A549 (cell line): ENCODE measurements around the gene COASY. TPM values are rescaled to one million over a fixed set of nuclear protein-coding genes. Genes with fewer than 3 reads are reported as not detected.

Experiments
- ATAC-seq, 2 experiments: fragments of 200-7000 bp in 1 of 2; fragments of >200 bp in 1 of 2; cut with Nextera tagmentation in 1 of 2; cut with Tn5 transposase in 1 of 2; 3 replicates each; pipeline versions ENCODE4 v1.8.0 to v1.9.1; 2018 to 2020; ENCODE audit warnings: mild to moderate bottlenecking in 1 of 2, moderate library complexity in 1 of 2
- CTCF ChIA-PET: fragments of 300-600 bp; sonication (Branson Sonifier 250); formaldehyde crosslinking; extraction: SDS; loops from one replicate; lab custom pipeline; 2021; ENCODE audit warnings: antibody characterized with exemption, inconsistent platforms; lab: Yijun Ruan, JAX
- POLR2A ChIA-PET: fragments of 350-600 bp; formaldehyde crosslinking; extraction: SDS; loops from one replicate; lab custom pipeline; 2021; ENCODE audit warnings: antibody characterized with exemption, inconsistent platforms; lab: Yijun Ruan, JAX
- DNase-seq, 2 experiments: peaks; one replicate each; pipeline versions ENCODE4 v3.0.0 to v3.0.0-alpha.2; 2011 to 2016; ENCODE audit warnings: low read depth in 1 of 2, low spot score in 1 of 2
- FAIRE-seq: peaks from 2 replicates; lab custom pipeline; 2011; peaks lifted over from hg19 to GRCh38; lab: Jason Lieb, UNC
- H3K27ac ChIP-seq, 2 experiments: fragments of >200 bp; sonication (Bioruptor Twin); formaldehyde crosslinking; 3 replicates each; pipeline ENCODE4 v1.5.1; 2016 to 2017
- H3K4me1 ChIP-seq: fragments of >200 bp; sonication (Bioruptor Twin); formaldehyde crosslinking; 3 replicates; pipeline ENCODE4 v1.6.1; 2016
- H3K4me2 ChIP-seq: fragments of >200 bp; sonication (Bioruptor Twin); formaldehyde crosslinking; 3 replicates; pipeline ENCODE4 v1.6.1; 2016
- H3K4me3 ChIP-seq: fragments of >200 bp; sonication (Bioruptor Twin); formaldehyde crosslinking; 3 replicates; pipeline ENCODE4 v1.5.1; 2016
- H3K9me3 ChIP-seq: fragments of >200 bp; sonication (Bioruptor Twin); formaldehyde crosslinking; 3 replicates; pipeline ENCODE4 v1.6.1; 2016
- BCL3 ChIP-seq: fragments of >200 bp; sonication (Bioruptor Twin); formaldehyde crosslinking; IDR thresholded peaks from 3 replicates; pipeline ENCODE4 v1.6.1; 2016
- EHMT2 ChIP-seq: fragments of 200-600 bp; sonication (generic); IDR thresholded peaks from 2 replicates; pipeline ENCODE4 v1.6.1; 2016; ENCODE audit warnings: antibody characterized with exemption, low read depth, mild to moderate bottlenecking, moderate library complexity
- EP300 ChIP-seq, 2 experiments: fragments of >200 bp; sonication (Bioruptor Twin); formaldehyde crosslinking; IDR thresholded peaks; 2 replicates in 1 of 2; 3 replicates in 1 of 2; pipeline ENCODE4 v1.6.1; 2016 to 2017
- ESRRA ChIP-seq: fragments of 150-350 bp; IDR thresholded peaks from 2 replicates; pipeline ENCODE4 v1.6.1; 2014; ENCODE audit warnings: mild to moderate bottlenecking, low read length, borderline replicate concordance
- FOSL2 ChIP-seq, 2 experiments: fragments of 450-650 bp in 1 of 2; fragments of >200 bp in 1 of 2; sonication (Bioruptor Twin) in 1 of 2; formaldehyde crosslinking; IDR thresholded peaks; 2 replicates each; pipeline versions ENCODE4 v1.5.0 to v1.6.1; 2016 to 2020; ENCODE audit warnings: mild to moderate bottlenecking in 1 of 2, moderate library complexity in 1 of 2
- FOXS1 ChIP-seq: fragments of 250-450 bp; sonication (Bioruptor Pico); IDR thresholded peaks from 2 replicates; pipeline ENCODE4 v1.5.0; 2020; ENCODE audit warnings: mild to moderate bottlenecking, moderate library complexity
- HDAC2 ChIP-seq: fragments of 200-600 bp; sonication (generic); IDR thresholded peaks from 2 replicates; pipeline ENCODE4 v1.6.1; 2016
- HOXB5 ChIP-seq: fragments of 250-450 bp; sonication (Bioruptor Pico); IDR thresholded peaks from 2 replicates; pipeline ENCODE4 v1.5.0; 2020; ENCODE audit warnings: mild to moderate bottlenecking, moderate library complexity
- KDM1A ChIP-seq: fragments of 200-600 bp; sonication (generic); IDR thresholded peaks from 2 replicates; pipeline ENCODE4 v1.6.1; 2016; ENCODE audit warnings: low read depth, mild to moderate bottlenecking
- NPAS2 ChIP-seq: fragments of 250-450 bp; sonication (Bioruptor Pico); IDR thresholded peaks from 2 replicates; pipeline ENCODE4 v1.8.0; 2022; ENCODE audit warnings: mild to moderate bottlenecking, moderate library complexity, borderline replicate concordance
- POLR2A ChIP-seq: IDR thresholded peaks from 2 replicates; pipeline ENCODE4 v1.6.1; 2012; ENCODE audit warnings: mild to moderate bottlenecking, low read length
- POLR2AphosphoS2 ChIP-seq: conservative IDR thresholded peaks from 2 replicates; pipeline ENCODE4 v1.6.1; 2012; ENCODE audit warnings: low read length, improper control_type of control experiment, inconsistent platforms
- REST ChIP-seq: fragments of 200-600 bp; sonication (generic); IDR thresholded peaks from 2 replicates; pipeline ENCODE4 v1.6.1; 2016; ENCODE audit warnings: antibody characterized with exemption, mild to moderate bottlenecking, moderate library complexity
- RFX5 ChIP-seq: fragments of 450-650 bp; IDR thresholded peaks from 2 replicates; pipeline ENCODE4 v1.7.1; 2014; ENCODE audit warnings: antibody characterized with exemption, mild to moderate bottlenecking, moderate library complexity
- RNF2 ChIP-seq: fragments of 200-600 bp; sonication (generic); IDR thresholded peaks from 2 replicates; pipeline ENCODE4 v1.6.1; 2016; ENCODE audit warnings: low read depth, mild to moderate bottlenecking, antibody characterized with exemption, moderate library complexity, borderline replicate concordance
- TFCP2L1 ChIP-seq: fragments of 250-450 bp; sonication (Bioruptor Pico); IDR thresholded peaks from 2 replicates; pipeline ENCODE4 v1.5.0; 2021; ENCODE audit warnings: mild to moderate bottlenecking
- TP53 ChIP-seq: fragments of 250-450 bp; sonication (Bioruptor Pico); IDR thresholded peaks from 2 replicates; pipeline ENCODE4 v1.5.0; 2021; ENCODE audit warnings: mild to moderate bottlenecking, moderate library complexity
- ZFP36 ChIP-seq: fragments of 450-650 bp; IDR thresholded peaks from 2 replicates; pipeline ENCODE4 v1.6.1; 2014; ENCODE audit warnings: borderline replicate concordance; ENCODE audit not compliant: partially characterized antibody
- ZNF302 ChIP-seq: fragments of 250-450 bp; sonication (Bioruptor Pico); IDR thresholded peaks from 2 replicates; pipeline ENCODE4 v1.9.0; 2021; ENCODE audit warnings: inconsistent platforms, mild to moderate bottlenecking, moderate library complexity
- ZSCAN20 ChIP-seq: fragments of 250-450 bp; sonication (Bioruptor Pico); IDR thresholded peaks from 2 replicates; pipeline ENCODE4 v1.8.0; 2022; ENCODE audit warnings: mild to moderate bottlenecking, moderate library complexity
- WGBS: methylation state at CpG from one replicate; pipeline ENCODE4 v1.1.6; 2017; ENCODE audit errors: missing lambda C conversion rate; 5-methylcytosine and 5-hydroxymethylcytosine counted together
- polyA plus RNA-seq, 4 experiments: library from polyadenylated mRNA; depleted of rRNA in 3 of 4; stranded (reverse); fragments of >200 nt; fragmentation: RNase III in 1 of 4; extraction: RNeasy Plus Mini Kit Qiagen cat#74134 plus additional on column Dnase treatment in 1 of 4; gene quantifications; 2 replicates in 3 of 4; 3 replicates in 1 of 4; pipeline ENCODE4 v1.2.3, GENCODE V29; 2011 to 2017
- TF ChIP-seq, protein P1 (sequence below): fragments of 450-650 bp; IDR thresholded peaks from 2 replicates; pipeline ENCODE4 v1.6.1; 2014; ENCODE audit warnings: antibody characterized with exemption

Gene COASY
- polyA plus RNA-seq, 2 of the 4 experiments (the other 2 are of a cell fraction): 65.4 to 112 TPM

DNA sequence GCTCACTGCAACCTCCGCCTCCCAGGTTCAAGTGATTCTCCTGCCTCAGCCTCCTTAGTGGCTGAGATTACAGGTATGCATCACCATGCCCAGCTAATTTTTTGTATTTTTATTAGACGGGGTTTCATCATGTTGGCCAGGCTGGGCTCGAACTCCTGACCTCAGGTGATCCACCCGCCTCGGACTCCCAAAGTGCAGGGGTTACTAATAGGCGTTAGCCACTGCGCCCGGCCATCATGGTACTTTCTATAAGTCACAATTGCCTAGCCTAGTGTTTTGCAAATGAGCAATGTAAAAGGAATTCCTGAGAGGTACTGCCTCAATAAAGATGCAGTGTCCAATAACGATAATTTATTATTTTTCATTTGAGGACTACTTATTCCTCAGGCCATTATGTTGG is 29.5 kb downstream of the COASY start (continued):
- TF ChIP-seq NPAS2 (CRISPR knock-in tag) (no peak), ZNF302 (CRISPR knock-in tag) (no peak)
- TF ChIP-seq, all 56 proteins: peak for 0

DNA sequence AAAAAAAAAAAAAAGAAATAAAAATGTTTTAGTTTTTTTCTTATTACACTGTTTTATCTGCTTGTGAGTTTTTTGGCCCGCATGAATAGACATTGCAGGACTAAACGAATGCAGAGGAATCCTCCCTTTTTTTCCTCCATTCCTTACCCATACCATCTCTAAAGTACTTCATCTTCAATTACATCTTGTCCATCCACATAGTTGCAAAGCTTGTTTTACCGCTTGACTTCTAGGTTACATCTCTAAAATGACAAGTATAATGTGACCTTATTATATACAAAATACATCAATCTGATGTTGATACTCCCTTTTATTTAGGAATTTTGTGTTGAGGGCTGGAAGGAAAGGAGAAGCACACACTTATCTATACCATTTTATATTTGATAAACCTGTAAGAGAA is 34.4 kb downstream of the COASY start:
- ATAC-seq: no peak
- FAIRE-seq: no peak
- Histone ChIP-seq H3K9me3 (no peaks in the 10 kb centered on the region), H3K4me3 (no peak overlapping the region), H3K4me1 (no peaks in the 10 kb centered on the region), H3K4me2 (no peak overlapping the region), H3K27ac (no peak overlapping the region)
- CTCF ChIA-PET: interaction anchor here (0.6 to 1.9 kb wide), 6 partner anchors 9 to 83 kb away, joined by 3 to 15 read pairs (median 4); partner anchors contain the start of gene PSMC3IP
- WGBS: 92% methylated on average over 3 of the region's 3 CpGs
- POLR2A ChIA-PET: interaction anchor here (0.7 kb wide), 1 partner anchor 28 kb away, joined by 10 read pairs; no protein-coding TSS in a partner anchor
- TF ChIP-seq FOXS1 (CRISPR knock-in tag) (no peak), RNF2 (no peak), BCL3 (no peak), ZFP36 (no peak), FOSL2 (IDR thresholded peaks at IDR 0.05) (no peak), FOSL2 (CRISPR knock-in tag; IDR thresholded peaks at IDR 0.05) (no peak), TP53 (no peak), EP300 (IDR thresholded peaks at IDR 0.05) (no peak), POLR2AphosphoS2 (no peak), ZNF302 (CRISPR knock-in tag) (no peak), KDM1A (no peak), ESRRA (no peak), EHMT2 (no peak), POLR2A (no peak), ZSCAN20 (CRISPR knock-in tag) (no peak), RFX5 (no peak), REST (no peak), TFCP2L1 (no peak)
- TF ChIP-seq, protein P1, sequence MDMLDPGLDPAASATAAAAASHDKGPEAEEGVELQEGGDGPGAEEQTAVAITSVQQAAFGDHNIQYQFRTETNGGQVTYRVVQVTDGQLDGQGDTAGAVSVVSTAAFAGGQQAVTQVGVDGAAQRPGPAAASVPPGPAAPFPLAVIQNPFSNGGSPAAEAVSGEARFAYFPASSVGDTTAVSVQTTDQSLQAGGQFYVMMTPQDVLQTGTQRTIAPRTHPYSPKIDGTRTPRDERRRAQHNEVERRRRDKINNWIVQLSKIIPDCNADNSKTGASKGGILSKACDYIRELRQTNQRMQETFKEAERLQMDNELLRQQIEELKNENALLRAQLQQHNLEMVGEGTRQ: no peak
- DNase-seq: no peak

DNA sequence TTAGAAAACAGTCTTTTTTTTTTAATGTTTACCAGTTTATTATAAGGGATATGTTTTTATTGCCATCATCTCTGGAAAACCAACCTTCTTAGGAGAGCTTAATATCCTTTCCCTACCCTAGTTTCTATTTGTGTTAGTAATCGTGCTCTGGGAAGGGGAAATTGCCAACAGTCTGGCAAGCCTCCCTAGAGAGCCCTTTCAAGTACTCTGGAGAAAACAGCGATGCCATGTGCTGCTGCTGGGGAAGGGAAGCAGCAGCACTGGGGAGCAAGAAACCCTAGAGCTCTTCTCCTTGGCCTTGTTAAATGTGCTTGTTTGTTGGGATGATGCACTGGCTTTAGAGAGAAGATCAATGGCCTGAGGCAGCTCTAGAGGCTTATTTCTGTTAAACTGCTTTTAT is 37.0 kb downstream of the COASY start:
- DNase-seq (no peak), ATAC-seq (no peak), FAIRE-seq (no peak)
- Histone ChIP-seq H3K4me1 (no peaks in the 10 kb centered on the region), H3K27ac (no peak overlapping the region), H3K4me2 (no peak overlapping the region), H3K9me3 (no peaks in the 10 kb centered on the region), H3K4me3 (no peak overlapping the region)
- 87% methylated on average over 2 of the region's 2 CpGs for WGBS
- ChIA-PET POLR2A (interaction anchor here (2.8 kb wide), 1 partner anchor 10 kb away, joined by 12 read pairs; the partner anchor contains the start of genes RETREG3 and TUBG1), CTCF (interaction anchor here (0.6 to 1.9 kb wide), 9 partner anchors 9 to 1846 kb away, joined by 3 to 7 read pairs (median 4); partner anchors contain the start of gene PLEKHH3)
- no peak for TF ChIP-seq EHMT2
- TF ChIP-seq ZFP36: no peak
- TF ChIP-seq RNF2: no peak
- no peak for TF ChIP-seq HDAC2
- TF ChIP-seq HOXB5 (CRISPR knock-in tag): no peak
